SIG-M5 treated with dmso at 0.1 percent for 504 hours (cell line): ENCODE results near the gene DLGAP1.

Experiments
- DNase-seq: peaks from one replicate; lab custom pipeline; 2025; ENCODE audit not compliant: unreplicated experiment; lab: John Stamatoyannopoulos, UW

Gene DLGAP1

DNA sequence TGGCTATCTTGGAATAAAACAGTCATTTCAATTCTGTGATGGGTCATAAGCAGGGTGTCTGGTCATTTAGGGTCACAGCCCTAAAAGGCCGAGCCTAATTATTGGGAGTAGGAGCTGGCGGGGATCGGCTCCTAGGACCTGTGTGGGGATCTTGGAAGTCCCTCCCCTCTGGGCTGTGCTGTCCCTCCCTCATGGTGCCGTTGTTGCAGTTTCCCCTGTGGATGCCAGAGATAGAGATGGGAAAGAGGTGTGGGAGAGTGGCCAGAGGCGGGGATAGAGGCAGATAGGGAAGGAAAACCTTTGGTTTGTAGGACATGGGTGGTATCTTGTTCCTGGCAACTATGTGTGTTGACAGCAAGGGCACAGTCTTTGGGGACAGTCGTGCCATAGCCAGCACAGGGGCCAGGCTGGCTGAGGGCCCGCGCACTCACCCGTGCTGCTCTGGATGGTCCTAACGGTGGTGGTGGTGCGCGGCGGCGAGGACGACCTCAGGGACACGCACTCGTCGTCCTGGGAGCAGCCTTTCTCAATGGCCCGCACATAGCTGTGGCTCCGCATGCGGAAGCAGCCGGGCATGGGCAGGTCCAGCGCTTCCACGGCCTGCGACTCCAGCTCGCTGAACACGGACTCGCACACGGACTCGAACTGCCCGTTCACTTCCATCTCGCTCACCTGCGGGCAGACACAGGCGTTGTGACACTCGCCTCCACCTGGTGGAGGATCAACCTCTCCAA is 726.2 kb downstream of the DLGAP1 start:
- no peak for DNase-seq

DNA sequence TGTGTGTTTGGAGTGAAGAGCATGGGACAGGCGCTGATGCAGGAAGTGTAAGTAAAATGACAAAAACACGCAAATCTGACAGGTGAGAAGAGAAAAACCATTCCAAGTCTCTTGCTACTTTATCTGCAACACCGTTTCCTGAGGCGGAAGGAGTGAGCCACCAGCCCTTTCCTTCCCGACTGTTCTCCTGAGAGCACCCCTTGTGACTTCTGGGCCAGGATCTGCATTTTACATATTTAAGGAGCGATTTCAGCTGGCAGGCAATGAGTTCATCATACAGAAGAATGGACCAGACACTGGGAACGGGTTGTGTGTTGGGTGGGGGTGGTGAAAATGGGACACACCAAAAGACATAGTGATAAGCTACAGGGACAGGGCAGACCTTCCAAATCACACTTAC is 727.8 kb downstream of the DLGAP1 start:
- no peak for DNase-seq

DNA sequence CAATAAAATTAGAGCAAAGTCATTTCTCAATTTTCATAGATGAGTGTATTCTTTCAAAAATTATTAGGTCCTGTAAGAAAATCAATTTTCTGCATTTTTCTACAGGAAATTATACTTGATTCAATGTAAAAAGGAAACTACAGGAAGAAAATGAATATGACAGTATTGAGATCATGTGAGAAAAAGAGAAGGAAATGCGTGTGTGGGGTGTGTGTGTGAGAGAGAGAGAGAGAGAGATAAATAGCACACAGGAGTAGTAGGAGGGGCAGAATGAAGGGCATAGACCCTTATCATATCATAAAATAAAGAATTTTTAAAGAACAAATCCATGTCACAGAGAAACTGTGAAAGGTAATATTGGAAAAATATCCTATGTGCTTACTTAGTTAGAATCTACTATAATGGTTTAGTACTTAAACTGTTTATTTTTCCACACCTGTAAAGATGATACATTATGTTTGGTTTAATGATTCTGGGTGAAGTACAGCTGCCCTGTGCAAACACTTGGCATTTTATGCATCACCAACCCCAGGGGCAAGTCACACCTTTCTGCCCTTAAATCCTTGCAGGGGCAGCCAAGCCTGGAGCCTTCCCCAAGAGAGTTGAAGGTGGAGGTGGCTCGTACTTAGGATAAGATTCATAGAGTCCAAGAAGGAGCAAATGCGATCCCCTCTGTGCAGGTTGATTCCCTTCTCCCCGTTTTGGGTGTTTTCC is 728.7 kb downstream of the DLGAP1 start:
- no peak for DNase-seq

DNA sequence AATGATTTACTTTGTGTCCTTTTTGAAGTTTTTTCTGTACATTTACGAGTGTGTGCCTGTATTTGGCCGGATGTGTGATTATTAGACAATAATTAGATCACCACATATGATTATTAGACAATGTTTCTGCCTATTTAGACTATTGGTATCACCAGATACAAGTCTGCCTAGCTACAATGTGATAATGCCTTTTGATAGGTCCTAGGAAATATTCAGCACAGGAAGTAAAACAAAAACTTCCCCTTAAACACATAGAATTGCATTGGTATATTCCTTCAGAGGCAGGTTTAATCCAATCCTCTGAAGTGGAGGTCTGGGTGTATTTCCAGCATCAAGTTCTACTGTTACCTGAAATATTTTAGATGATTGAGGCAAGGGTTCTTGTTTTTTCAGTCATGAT is 730.0 kb downstream of the DLGAP1 start:
- DNase-seq, result no peak

DNA sequence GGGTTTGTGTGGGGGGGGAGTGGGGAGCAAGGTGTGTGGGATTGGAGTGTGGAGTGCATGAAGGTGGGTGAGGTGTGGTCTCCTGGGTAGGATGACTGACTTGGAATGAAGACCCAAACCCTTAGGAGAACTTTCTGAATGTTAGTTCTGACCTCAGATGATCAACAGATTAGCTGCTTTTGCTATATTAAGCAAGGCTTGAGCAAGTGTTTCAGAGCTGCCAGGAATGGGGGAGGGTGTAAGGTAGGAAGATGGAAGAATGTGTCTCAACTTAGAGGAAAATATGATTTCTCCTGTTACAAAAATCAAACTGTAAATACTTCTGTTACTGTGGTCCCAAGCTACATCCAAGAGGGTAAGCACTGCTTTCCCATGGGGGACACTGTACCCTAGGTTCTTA is 731.6 kb downstream of the DLGAP1 start:
- no peak for DNase-seq

DNA sequence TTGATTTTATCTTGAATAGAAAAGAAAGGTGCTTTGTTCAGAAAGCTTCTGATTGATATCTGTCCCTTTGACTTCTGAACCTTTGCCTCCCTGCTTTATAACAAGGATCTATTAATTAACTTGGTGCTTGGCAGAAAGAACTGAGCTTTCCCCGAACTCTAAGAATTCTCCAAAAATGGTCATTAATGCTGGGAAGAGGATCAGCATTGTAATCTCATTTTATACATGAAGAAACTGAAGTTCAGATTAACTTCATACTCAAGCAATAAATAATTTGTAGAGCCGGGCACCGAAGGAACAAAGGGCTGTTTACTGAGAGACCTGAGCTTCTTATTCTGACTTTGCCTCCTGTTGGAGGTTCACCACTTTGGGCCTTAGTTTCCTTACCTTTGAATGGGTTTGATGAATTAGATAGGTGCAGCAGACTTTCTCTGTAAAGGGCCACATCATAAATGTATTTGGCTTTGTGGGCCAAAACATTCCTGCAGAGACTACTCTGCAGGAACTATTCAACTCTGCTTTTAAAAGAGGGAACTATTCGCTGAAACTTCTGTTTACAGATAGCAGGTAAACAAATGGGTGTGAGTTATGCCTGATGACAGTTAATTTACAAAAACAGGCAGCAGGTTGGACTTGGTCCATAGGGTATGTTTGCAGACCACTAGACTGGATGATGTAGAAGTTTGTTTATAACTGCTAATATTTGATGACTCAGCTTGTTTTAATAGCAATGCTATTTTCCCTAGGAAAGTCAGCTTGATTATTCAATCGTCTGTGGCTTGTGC is 732.3 kb downstream of the DLGAP1 start:
- no peak for DNase-seq

DNA sequence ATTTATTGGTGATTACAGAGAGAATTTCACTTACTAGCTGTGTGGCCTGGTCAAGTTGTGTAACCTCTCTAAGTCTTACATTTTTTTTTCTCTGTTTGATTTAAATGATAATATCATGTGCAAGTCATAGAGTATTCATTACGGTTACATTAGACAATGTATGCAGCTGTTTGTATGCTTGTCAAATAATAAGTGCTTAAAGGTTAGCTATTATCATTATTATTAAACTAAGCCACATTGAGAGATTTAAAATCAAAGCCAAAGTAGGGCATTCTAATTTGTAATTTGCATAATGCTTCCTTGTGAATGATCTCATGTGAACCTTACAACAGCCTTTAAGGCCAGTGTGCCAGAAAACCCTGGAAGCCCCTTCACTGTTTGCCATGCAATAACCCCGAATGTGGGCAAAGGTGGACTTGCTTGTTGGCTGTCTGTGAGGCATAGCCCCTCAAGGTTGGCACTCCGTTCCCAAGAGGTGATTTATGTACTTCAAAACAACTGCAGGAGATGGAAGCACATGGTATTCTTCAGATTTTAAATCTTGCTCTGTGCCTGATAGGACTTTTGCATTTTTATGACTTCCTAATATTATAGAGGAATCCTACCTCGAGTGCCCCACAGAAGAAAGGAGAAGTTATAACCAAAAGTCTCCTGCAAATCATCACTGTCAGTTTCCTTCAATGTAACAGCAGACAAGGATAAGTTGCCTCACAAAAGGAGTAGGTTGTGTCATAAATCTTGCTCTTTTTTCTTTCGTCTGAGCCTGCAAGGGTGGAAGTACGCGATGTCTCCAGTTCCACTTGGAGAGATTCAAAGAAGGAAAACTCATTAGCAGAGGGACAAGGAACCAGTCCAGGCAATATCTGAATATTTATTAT is 733.1 kb downstream of the DLGAP1 start:
- peak; percentile 91 for DNase-seq

DNA sequence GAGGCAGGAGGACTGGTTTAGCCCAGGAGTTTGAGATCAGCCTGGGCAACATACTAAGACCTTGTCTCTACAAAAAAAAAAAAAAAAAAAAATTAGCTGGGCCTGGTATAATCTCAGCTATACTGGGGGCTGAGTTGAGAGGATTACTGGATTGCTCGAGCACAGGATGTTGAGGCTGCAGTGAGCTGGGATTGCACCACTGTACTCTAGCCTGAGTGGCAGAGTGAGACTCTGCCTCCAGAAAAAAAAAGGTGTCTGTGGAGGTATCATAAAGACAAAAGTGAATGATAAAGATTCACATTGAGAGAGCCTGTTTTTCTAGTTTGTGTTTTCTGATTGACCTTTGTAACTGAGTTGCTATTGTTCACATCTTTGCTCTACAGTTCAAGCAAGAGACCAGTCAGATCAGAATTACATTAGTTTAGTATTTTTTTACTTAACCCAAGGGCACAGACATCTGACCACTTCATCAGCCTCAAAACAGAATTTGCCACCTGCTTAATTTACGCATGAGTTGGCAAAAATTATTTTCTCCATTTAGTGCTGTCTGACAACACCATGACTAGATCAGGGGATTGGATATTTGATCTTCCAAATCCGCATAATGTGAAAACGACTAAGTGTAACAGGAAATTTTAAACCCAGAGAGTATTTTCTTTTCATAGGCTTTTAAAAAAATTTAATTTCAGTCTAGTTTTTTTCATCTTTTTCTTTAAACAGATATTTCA is 734.1 kb downstream of the DLGAP1 start:
- no peak for DNase-seq

DNA sequence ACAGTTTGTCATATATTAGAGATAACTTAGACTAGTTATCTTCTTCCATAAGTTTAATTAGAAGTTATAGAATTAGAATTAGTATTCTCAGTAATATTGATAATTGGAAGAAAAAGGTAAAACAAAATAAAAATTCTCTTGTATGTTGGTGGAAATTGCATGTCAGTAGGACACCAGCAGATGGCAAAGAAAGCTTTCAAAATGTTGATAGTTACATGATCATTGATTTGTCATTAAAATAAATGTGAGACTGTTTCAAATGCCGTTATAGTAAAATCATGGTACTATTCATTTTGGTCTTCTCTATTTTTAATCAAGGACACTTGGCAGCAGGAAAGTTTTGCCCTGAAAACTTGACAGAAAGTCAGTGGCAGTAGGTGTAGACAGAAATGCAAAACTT is 734.9 kb downstream of the DLGAP1 start:
- DNase-seq, result no peak

DNA sequence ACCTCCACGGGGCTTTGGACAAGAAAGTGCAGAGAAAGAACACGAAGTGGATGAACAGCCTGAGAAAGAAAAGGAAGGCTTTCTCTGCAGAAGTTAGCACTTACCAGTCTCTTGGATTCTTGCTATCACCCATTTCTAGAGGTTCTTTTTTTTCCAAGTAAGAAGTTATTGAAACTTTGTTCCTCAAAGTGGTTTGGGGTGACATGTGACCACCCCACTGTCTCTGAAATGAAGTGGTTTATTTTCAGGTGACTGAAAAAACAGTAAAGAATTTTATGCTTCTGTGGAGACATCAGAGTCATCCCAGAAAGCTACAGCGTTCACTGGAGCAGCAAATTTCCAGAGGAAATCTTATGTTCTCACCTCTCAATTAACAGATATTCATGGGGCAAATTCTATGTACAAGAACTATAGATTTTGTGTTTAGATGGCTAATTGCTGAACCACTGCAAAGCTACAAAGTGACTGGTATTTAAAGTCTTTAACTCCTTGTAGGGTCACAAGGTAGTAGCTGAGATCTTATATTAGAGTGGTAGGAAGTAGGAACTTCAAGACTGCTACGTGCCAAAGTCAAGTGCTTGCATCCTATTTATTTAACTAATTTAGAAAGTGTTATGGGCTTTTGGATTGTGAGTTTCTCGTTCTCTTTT is 737.6 kb downstream of the DLGAP1 start:
- no peak for DNase-seq

DNA sequence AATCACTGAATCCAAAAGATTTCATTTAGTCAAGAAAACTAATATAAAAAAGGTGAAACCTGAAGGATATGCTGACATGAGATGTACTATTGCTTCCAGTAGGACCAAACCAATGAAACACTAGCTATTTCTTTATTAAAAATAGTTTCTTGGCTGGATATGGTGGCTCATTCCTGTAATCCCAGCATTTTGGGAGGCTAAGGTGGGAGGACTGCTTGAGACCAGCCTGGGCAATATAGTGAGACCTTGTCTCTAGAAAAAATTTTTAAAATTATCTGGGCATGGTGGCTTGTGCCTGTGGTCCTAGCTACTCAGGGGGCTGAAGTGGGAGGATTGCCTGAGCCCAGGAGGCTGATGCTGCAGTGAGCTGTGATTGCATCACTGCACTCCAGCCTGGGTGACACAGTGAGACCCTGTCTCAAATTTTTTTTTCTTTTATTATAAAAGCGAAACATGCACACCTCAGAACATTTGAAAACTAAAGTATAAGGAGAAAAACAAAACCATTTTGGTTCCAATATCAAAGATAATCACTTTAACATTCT is 738.9 kb downstream of the DLGAP1 start:
- DNase-seq, result no peak

DNA sequence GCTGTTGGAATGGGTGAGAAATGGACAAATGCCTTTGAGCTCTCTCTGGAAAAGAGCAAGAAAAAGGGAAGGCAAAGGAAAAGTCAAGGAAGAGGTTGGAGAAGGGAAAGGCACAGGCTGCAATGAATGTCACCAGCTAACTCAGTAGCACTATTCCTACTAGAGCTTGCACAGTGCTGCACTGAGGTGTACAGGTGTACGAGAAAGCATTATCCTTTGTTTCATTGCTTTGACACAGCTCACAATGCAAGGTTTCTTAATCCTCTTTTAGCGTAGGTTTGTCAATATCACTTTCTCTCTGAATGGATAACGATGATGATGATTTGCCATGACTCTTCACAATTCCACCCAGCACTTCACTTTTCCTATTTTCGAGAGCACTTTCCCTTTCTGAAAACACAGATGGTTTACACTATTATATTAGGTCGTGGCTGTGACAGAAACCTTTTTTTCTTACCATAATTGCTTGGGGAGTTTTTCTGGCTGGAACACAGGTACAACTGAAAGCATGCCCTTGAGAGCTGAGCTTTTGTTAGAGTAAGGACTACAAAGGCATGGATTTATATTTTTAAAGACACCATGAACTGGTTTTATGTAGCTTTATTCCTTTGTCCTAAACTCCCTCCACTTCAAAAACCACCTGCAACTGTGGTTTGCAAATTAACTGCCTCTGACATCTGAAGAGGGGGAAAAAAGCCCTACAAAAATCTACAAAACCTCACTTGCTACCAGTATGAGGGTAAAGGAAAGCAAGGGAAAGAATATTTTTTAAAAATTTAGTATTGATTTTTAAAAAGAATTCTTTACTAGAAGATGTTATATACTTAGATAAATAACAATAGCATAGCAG is 739.7 kb downstream of the DLGAP1 start:
- no peak for DNase-seq

DNA sequence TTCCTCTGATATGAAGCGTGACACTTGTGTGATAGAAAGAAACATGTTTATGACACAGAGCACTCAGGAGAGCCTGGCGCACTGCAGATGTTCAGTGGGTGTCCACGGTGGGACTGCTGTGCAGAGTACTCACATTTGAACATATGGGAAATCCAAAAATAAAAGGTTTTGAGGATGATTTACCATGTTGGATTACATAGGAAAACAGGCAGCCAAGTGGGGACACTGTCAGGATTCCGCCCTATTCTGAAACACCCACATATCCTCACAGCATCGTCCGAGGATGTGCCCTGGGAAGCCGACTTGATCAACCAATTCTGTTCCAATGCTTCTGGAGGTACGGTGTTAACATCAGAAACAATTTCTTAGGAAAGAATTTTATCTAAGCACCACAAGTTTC is 741.4 kb downstream of the DLGAP1 start:
- no peak for DNase-seq

DNA sequence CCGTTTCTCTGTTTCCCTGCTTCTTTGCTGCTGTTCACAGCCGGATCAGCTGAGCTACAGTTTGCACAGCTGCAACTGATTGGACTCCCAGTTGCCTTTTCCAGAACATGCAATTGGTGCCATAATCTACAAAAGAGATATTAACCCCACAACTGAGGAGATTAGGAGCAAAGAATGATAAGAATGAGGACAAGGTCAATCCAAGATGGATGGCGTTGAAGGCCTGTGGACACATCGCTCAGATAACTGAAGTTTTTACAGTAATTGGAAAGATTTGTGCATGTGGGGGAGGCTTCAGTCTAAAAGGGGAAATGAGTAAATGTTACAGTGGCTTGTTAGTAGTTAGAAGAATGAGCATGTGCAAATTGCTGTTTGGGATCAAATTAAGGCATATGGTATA is 741.9 kb downstream of the DLGAP1 start:
- DNase-seq, result peak; percentile 38

DNA sequence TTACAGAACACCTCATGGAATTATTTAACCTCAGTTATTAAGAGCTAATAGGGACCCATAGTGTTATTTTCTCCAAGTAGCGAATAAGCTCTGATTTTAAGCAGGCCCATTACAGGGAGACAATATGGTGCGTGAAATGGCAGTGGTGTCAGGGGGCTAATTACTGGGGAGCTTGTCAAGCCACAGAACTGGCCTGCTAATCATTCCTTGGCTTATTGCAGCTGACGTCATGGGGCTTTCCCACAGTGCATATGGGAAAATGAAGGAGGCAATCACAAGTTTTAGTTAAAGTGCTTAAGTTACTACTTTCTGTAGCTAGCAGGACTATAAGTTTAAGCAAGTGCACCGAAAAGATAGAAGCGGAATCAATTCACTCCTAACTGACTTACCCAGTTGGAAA is 742.6 kb downstream of the DLGAP1 start:
- no peak for DNase-seq

DNA sequence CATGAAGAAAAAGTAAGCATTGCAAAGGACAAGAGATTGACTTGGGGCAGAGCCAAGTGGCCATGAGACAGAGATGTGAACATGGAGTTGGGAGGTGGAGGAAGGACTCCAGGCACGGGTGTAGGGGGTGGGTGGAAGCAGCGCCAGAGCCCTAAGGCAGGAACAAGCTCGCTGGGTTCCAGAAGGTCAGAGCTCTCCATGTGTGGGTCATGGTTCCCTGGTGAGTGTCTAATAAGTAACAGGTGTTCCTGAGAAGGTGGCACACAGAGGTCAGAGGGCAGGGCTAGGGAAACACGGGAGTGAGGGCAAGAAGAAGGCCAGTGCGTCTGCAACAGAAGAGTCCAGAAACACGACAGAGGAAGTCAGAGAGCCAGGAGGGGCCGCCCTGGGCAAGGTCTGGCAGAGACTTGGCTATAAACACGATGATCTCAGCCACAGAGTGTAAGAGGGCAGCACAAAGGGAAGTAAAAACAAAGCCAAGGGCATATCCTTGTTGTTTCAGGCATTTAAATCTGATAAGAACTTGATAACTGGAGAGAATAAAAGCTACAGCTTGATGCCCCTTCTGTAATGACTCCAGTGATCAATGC is 744.3 kb downstream of the DLGAP1 start:
- DNase-seq, result peak; percentile 17

DNA sequence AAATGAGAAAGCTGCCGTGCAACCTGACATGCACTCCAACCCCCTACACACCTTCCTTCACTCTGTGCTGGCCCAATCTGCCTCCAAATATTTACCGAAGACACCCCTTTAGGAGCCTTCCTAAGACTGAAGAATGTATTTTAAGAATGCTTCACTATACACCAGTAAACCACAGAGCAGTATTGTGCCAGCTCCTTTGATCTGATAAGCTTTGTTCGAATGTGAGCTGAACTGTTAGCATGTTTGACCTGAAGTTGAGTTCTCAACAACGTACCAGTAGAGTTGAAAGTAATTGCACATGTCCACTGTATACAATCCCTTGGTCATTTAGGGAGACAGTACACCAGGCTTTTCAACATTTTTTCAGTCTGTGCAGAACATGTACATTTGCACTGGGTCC is 745.9 kb downstream of the DLGAP1 start:
- no peak for DNase-seq
